Endometrium (tissue), 2 donors: Measurements from ENCODE around the gene KRT32.

ENCODE experiments used
- FAIRE-seq: peaks from 2 replicates; lab custom pipeline; 2012; peaks lifted over from hg19 to GRCh38; lab: Jason Lieb, UNC
- donor health status: control.
- donor health status: control.

The KRT32 gene

DNA sequence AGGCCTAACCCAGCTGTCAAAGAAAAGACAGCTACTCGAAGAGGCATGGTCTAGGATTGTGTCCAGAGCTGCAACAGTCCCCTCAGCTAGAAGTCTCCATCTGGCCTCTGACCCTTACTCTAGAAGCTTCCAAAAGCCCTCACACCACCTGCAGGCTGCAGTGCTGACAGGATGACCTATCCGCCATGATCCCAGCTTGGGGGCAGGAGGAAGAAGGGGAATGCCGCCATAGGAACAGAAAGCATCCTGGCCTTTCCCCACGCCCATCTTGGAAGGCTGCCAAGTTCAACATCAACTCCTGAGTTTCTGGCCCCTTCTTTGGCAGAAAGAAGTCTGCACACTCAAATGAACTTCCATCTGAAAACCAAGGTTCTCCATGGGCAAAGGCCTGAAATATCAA lies 25.6 kb upstream of the KRT32 start:
- FAIRE-seq, result no peak

DNA sequence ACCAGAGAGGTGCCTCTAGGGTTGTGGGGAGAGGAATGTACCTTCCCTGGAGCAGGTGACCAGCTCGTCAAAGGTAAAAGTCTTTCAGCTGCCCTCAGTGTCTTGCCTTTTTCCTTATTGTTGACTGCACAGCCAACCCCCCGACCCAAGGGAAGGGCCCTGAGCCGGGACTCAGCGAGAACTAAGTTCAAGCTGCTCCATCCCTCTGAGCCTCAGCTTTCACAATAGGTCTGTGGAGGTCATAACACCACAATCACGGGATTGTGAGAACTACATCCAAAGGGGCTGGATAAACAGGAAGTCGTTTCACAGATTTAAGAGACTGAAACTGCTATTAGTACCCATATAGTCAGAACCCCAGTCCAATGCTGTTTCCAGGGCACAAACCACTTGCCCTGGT lies 25.2 kb upstream of the KRT32 start:
- no peak for FAIRE-seq

DNA sequence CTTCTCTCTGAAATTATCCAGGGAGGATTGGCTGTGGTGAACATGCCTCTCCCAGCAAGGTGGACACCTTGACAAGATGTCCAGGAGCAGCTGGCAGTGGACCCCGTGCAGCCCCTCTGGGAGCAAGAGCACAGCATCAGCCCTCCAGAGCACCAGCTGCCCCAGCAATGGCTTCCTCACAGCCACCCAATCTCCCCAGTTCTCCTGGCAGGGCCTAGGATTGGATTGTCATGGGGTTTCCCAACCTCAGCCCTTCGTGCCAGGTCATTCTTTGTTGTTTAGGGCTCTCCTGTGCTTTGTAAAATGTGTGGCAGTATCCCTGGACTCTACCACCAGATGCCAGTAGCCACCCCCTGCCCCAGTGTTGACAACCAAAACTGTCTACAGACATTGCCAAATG lies 24.3 kb upstream of the KRT32 start:
- no peak for FAIRE-seq

DNA sequence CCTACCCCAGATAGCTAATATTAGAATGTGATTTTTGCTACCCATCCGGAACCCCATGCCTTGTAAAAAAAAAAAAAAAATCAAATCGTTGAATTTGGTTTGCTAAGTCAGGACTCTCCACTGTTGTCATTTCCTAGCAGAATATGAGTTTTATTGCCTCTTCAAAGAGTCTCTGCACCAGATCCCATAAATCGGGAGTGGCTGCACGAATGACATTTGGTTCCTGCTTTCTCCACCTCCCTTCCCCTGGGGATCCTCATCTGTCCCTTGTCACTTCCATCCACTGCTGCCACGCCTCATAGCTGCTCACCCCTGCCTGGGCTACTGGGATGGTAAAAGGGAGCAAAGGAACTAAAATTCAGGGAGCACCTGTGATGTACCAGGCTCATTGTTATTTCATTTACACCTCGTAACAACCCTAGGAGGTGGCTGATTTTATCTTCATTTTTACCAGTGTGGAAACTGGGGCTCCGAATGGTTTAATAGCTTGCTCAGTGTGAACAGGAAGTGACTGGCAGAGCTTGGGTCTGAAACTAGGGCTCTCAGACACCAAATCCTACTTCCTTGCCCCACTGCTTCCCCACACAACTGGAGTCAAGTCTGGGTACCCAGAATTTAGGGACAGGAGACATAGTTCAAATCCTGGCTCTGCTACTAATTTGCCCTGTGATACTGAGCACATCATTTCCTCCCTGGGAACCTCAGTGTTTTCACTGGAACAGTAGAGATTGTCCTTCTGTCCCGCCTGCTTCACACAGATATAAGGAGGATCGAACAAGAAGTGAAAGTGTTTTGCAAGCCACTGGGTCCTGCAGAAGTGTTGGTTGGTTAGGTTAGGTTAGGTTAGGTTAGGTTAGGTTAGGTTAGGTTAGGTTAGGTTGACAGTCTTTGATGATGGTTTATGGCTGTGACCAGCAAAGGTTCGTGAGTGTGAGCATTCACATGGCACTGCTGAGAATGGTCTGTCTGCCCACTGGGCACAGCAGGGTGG lies 23.1 kb upstream of the KRT32 start:
- no peak for FAIRE-seq

DNA sequence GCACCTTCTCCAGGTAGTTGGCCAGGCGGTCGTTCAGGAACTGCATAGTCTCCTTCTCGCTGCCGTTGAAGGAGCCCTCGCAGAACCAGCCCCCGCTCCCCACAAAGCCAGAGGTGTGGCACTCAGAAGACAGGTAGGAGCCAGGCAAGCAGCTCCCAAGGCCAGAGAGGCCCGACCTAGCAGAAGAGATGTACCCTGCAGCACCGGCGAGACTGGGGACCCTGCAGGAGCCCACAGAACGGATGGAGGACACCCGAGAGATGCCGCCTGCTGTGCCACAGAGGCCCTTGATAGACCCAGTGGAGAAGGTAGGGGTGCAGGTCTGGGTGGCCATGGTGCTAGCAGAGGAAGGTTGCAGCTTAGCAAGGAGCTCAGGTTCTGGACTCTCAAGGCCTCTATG lies 22.3 kb upstream of the KRT32 start, which contains the start of gene KRT36:
KRT36 (minus strand) TSS at position 380 of the 400 bp plus-strand sequence; CDS start at position 334, 46 bp downstream.
- FAIRE-seq, result no peak

DNA sequence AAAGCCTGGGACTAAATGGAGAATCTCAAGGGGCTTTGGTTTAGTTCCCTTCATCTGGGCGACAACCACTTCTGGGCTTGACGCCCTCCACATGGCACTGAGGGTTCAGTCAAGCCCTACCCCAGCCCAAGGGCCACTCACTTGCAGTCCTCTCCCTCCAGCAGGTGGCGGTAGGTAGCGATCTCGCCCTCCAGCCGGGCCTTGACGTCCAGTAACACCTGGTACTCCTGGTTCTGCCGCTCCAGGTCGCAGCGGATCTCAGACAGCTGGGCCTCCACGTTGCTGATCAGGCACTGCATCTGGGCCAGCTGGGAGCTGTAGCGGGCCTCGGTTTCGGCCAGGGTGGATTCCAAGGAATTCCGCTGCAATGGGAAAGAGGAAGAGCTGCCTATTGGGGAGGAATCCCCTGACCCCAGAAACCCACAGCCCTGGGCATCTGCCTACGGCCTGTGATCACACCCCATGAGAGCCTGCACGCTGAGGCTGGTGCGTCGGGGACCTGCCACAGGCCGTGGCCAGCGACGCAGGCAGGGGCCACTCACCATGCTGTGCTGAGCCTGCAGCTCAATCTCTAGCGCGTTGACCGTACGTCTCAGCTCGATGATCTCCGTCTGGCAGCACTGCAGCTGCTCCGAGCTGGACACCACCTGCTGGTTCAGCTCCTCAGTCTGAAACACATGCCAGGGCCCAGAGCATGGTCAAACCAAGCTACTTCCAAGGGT lies 19.8 kb upstream of the KRT32 start:
- no peak for FAIRE-seq

DNA sequence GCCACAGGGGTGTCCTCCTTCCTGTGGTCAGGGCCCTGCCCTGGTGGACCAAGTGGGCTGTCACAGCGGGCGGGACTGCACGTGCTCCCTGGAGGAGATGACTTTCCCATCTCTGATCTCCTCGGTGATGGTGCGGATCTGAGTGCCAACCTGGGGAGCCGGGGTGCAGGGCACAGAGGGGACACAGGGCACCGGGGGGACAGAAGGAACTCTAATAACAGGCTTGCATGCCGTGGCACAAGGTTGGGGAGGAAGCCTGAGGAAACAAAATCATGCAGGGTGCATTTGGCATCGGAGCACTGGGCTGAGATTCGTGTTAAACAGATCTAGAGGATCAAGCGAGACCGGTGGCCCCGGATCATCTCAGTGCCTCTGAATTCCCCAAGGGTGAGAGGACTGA lies 19.1 kb upstream of the KRT32 start:
- FAIRE-seq, result no peak

DNA sequence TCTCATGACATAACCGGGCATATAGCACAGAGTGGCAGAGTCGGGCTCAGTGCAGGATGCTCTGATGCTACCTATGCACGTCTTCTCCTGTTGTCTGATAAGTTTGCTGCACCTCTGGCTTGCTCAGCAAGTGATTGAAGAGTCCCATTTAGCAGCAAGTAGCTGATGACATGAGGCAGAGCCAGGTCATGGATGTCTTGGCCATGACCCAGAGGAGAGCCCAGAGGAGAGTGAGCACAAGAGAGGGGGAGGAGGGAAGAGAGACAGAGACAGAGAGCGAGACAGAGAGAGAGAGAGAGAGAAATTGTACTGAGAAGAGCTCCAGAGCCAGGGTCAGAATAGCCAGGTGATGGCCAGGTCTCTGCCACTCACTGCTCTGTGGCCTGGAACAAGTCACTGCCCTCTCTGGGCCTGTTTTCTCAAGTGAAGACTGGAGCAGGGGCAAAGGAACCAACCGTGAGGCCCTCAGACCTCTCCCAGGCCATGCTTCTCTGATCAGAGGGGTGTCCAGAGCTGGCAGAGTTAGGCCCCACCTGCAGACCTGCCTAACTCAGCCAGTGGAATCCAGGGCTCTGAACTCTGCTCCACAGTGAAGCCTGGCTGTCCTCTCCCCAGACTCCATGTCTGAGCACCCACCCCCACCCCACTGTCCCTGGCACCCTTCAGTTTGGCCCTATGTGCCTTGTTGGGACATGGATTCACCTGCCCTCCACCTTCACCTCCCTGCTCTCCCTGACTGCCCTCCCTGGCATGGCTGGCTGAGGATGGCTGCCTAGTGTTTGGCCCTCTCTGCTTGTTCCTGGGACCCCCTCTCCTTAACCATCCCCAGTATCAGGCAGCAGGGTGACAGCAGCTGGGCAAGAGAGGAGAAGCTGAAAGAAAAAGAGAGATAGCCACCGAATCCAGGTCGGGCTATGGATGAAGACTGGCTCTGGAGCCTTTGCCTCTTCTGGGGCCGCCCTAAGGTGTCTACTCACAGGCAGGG lies 18.0 kb upstream of the KRT32 start:
- no peak for FAIRE-seq

DNA sequence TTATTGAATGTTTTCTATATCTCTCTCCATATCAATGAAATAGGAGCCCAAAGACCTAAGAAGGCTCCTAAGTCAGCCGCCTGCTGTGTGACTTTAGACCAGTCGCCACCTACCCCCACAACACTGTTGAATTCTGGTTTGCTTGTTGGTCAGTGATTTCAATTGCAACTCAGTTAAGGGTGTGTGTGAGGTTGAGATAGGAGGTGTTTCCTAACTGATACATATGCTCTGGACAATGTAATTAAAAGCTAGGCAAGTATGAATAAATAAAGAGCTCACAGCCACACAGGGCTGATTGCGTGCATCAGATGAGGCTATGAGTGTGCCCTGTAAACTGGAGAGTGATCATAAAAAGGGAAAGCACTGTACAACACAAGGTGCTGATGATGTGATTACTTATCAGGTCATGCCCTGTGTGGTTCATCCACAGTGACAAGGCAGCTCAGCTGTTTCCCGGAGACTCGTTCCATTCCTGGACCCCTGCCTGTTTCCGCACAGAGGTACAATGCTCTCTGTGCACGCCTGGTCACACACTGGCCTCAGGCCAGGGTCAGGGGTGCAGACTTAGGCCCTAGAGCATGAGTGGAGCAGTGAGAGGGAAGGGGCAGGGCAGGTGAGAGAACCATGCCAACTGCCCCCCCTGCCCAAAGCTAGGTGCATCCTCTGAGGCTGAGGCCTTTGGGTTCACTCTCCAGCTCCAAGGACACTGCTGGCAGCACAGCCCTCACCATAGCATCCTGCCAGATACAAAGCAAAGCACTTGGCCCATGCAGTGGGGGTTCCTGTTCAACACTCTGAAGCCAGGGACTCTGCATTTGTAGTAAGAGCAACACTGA lies 17.0 kb upstream of the KRT32 start:
- no peak for FAIRE-seq

DNA sequence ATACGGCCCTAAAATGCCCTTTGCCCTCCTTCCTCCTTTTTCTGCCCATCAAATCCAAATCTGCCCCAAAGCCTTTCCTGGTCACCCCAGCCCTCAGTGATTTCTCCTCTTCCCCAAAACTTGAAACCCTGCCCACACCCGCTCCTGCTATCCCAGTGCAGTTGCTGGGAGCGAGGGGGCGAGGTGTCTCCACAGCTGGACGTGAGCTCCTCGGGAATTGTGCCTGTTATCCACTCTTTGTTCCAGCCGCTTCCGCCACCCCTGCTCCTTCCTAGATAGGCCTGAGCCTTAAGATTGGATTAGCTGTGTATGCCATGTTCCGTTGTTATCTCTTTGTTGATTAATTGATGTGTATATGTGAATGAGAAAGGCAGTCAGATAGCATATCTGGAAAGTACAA lies 16.3 kb upstream of the KRT32 start:
- no peak for FAIRE-seq

DNA sequence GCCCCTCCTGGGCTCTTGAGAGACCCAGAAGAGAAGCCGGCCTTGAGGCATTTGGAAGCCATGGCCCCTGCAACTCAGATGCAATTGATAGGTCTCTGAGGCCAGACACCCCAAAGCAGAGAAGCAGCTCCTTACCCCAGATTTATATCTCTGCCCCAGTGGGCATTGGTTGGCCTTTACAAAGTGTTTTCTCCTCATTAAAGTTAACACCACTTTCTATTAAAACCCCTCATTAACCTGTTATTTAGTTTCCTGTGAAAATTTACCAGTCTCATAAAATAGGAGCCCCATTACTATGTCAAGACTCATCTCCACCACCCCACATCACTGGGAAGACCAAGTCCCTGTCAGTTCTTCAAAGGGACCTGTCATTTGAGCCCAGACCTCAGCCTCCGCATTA lies 13.8 kb upstream of the KRT32 start, which contains the start of gene KRT35:
KRT35 (minus strand) TSS at position 116 of the 400 bp plus-strand sequence; CDS start at position 62, 54 bp downstream.
- FAIRE-seq, result no peak

DNA sequence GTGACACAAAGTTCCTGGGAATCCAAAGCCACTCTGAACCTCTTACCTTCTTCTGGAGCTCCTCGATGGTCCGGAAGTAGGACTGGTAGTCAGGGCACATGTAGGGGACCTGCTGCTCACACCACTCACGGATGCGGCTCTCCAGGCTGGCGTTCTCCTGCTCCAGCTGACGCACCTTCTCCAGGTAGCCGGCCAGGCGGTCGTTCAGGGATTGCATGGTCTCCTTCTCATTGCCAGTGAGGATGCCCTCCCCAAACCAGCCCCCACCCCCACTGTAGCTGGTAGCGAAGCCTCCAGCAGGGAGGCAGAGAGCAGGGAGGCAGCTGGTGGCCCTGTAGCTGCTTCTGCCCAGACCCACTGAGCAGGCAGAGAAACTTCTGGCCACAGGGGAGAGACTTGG lies 13.4 kb upstream of the KRT32 start:
- FAIRE-seq, result no peak

DNA sequence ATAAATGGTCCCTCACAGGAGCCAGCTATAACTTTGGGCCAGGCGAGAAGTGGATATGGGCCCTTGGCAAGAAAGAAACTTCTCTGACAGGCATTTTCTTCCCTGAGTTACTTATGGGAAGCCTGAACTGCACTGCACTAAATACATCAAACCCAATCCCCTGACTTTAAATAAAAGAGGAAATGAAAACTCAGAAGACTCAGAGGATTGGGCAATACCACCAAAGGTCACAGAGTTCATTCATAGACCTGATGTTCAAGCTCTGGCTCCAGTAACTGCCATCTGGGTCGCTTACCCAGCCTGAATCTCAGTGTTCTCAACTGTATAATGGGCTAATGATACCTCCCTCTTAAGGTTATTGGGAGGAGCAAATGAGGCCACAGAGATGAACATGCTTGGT lies 12.9 kb upstream of the KRT32 start:
- FAIRE-seq, result no peak

DNA sequence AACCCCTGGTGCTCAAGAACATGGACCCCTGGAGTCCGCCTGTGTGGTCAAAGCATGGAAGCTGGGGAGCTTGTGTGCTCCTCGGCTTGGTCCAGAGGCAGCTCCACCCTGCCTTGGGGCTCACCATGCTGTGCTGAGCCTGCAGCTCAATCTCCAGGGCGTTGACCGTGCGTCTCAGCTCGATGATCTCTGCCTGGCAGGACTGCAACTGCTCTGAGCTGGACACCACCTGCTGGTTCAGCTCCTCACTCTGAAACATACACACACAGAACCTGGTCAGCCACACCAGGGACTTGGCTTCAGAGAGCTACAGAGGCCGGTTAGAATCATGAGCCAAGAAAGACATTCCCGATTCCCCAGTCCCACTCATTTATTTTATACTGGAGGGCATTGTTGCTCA lies 11.1 kb upstream of the KRT32 start:
- FAIRE-seq, result no peak

DNA sequence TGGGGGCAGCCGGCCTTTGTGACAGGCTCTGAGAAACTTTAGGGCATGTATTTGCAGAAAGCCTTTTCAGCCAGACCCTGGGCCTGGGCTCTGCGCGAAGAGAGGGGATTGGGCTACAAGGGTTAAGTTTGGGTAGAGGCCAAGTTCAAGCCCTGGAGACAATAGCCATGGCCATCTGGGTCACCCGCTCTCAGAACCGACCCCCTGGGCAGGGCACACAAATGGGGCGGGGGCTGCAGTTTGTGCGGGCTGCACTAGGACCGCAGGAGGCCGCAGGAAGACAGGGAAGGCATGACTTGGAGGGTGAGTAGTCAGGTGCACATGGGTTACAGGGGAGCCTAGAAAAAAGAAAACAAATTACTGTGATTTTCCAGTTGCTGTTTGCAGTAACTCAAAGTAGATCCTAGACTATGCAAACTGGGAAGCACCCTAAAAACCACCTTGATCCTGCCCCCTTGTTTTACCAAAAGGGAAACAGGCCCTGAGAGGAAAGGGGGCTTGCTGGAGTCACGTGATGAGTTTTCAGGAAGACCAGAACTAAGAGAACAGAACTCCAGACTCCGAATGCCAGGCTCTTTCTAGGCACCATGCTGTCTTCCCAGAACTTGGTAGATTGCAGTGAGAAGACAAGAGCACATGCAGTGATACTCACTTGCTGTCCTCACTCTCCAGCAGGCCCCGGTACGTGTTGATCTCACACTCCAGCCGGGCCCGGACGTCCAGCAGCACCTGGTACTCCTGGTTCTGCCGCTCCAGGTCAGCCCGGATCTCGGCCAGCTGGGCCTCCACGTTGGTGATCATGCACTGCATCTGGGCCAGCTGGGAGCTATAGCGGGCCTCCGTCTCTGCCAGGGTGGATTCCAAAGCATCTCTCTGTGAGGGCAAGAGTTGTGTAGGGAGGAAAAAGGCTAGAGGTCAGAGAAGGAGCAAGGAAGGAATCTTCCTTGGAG lies 10.0 kb upstream of the KRT32 start:
- FAIRE-seq, result no peak

DNA sequence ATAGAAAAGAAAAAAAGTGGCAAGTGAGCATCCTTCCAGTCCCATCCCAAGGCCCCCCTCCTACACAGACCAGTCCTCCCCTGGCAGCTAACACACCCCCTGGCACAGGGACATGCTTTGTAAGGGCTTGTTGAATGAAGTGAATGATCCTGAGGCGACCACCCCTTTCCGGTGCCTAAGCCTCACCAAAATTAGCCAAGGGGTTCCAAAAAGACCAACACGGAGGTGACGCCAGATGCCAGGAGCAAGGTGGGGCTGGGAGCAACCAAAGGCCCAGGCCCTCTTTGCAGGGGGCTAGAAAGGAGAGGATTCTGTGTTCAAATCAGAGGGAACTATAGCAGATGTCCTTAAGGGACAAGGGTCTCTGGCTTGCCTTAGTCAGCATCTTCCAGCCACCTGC lies 8.2 kb upstream of the KRT32 start:
- no peak for FAIRE-seq

DNA sequence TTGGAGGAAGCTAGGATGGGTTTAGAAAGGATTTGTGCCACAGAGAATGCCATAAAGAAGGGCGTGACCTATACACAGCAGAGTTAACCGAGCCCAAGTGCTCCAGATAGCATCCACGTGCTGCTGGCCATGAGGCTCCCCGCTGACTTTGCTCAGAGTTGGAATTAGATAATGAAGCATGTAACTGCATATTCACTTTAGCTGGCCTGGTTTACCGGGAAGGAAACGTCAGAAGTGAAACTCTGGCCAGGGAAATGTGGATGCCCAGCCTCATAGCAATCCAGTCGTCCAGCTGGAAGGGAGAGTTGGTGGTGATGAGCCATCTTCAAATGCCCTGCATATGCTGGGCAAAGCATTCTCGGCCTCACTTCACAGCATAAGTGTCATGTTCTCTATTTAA lies 7.7 kb upstream of the KRT32 start:
- no peak for FAIRE-seq

DNA sequence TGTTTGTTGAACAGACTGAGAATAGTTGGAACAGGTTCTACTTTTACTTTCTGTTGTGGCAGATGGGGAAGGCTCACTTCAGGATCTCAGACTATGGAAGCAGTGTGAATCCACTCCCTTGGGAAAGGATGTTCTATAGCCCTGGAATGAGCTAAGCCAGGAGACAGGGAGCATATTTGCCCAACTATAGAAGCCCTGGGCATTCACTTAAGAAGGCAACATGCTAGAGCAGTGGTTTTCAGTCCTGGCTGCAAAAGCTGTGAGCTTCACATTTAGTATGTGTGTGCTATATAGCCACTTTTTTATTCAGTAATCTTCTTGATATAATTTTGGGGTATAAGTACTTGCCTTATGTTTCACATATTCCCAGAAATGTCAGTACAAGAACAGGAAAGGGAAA lies 1.2 kb upstream of the KRT32 start:
- FAIRE-seq, result no peak

DNA sequence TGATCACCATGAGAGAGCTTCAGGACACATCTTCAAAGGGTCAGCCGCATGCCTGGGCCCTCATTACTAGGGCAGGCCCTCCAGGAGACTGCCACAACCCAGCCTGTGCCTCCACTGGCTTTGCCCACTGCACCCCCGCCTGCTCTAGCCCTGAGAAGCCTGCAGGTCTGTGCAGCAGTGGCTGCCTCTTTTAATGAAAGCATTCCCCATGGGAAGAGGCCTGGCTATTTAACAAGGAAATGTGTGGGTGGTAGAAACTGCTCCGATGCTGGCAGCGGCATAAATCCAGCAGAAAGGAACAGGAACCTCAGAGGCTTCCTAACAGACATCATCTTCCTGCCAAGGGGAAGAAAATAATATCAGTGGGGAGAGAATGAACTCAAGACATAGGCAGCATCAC lies 375 bp upstream of the KRT32 start:
- FAIRE-seq, result no peak

DNA sequence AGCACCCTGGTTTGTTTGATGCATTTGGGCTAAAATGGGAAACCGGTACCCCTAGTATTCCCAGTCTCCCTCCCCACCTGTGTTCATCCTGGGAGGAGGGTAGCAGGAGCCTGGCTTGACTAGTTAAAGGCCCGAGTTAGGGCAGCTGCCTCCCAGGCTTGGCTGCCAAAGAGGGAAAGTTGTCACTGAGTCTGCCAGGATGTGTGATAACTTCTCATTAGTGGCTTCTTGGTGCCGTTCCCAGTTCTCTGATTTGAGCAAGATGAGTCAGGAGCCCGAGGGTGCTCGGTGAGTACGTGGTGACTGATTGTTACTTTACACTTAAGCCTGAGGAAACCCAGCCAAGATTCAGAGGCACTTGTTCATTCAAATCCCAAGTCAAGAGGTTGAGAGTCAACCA lies 2.5 kb downstream of the KRT32 start:
- FAIRE-seq, result no peak
